CD8-positive, alpha-beta memory T cell (primary cell): ENCODE results near the gene MVB12B. TPM values are rescaled to one million over a fixed set of nuclear protein-coding genes. Genes with fewer than 3 reads are reported as not detected.

ENCODE experiments used
- CTCF ChIA-PET: fragments of 350-600 bp; sonication (Branson Sonifier 250); formaldehyde crosslinking; loops from one replicate; lab custom pipeline; 2021; ENCODE audit warnings: antibody characterized with exemption; lab: Charles Lee
- POLR2A ChIA-PET: fragments of 350-600 bp; sonication (Branson Sonifier 250); formaldehyde crosslinking; loops from one replicate; lab custom pipeline; 2021; ENCODE audit warnings: antibody characterized with exemption; lab: Charles Lee
- DNase-seq, 5 donors: peaks; one replicate each; pipeline versions ENCODE4 v3.0.0 to v3.0.0-alpha.2; 2020 to 2022; ENCODE audit warnings: mixed read lengths in 1 of 5
- H3K27ac ChIP-seq: one replicate; pipeline ENCODE4 v1.7.0; 2013; ENCODE audit warnings: low read depth, mild to moderate bottlenecking, low read length, moderate library complexity
- H3K27me3 ChIP-seq: 2 replicates; pipeline ENCODE4 v1.7.0; 2013; ENCODE audit warnings: low read length, mild to moderate bottlenecking; ENCODE audit not compliant: insufficient read depth, poor library complexity, severe bottlenecking
- H3K36me3 ChIP-seq: 2 replicates; pipeline ENCODE4 v1.7.0; 2013; ENCODE audit warnings: mild to moderate bottlenecking, low read length, moderate library complexity; ENCODE audit not compliant: insufficient read depth
- H3K4me1 ChIP-seq: 2 replicates; pipeline ENCODE4 v1.7.0; 2013; ENCODE audit warnings: mild to moderate bottlenecking, low read length, moderate library complexity; ENCODE audit not compliant: insufficient read depth
- H3K4me3 ChIP-seq: 2 replicates; pipeline ENCODE4 v1.7.0; 2013; ENCODE audit warnings: mild to moderate bottlenecking, low read length
- H3K9me3 ChIP-seq: 2 replicates; pipeline ENCODE4 v1.7.0; 2013; ENCODE audit warnings: mild to moderate bottlenecking, low read length
- H3K27ac Mint-ChIP-seq, 8 donors: one replicate each; pipeline ENCODE4 v1.8.0; 2020 to 2021; ENCODE audit warnings: mixed read lengths in 8 of 8, mild to moderate bottlenecking in 6 of 8, inconsistent platforms in 3 of 8, moderate library complexity in 3 of 8
- H3K27me3 Mint-ChIP-seq, 2 donors: one replicate each; pipeline ENCODE4 v1.8.0; 2020 to 2021; ENCODE audit warnings: mixed read lengths in 2 of 2, mild to moderate bottlenecking in 1 of 2, moderate library complexity in 1 of 2
- H3K36me3 Mint-ChIP-seq, 3 donors: one replicate each; pipeline ENCODE4 v1.8.0; 2020 to 2021; ENCODE audit warnings: mixed read lengths in 3 of 3, inconsistent platforms in 1 of 3, mild to moderate bottlenecking in 1 of 3
- H3K4me1 Mint-ChIP-seq, 3 donors: one replicate each; pipeline ENCODE4 v1.8.0; 2020 to 2021; ENCODE audit warnings: mixed read lengths in 3 of 3, inconsistent platforms in 1 of 3, mild to moderate bottlenecking in 1 of 3
- H3K4me3 Mint-ChIP-seq, 7 donors: one replicate each; pipeline ENCODE4 v1.8.0; 2020 to 2021; ENCODE audit warnings: mixed read lengths in 7 of 7, mild to moderate bottlenecking in 6 of 7, moderate library complexity in 4 of 7, inconsistent platforms in 2 of 7
- H3K9me3 Mint-ChIP-seq, 5 donors: one replicate each; pipeline ENCODE4 v1.8.0; 2020 to 2022; ENCODE audit warnings: mixed read lengths in 5 of 5, mild to moderate bottlenecking in 3 of 5, moderate library complexity in 2 of 5, inconsistent platforms in 1 of 5
- polyA plus RNA-seq: library from polyadenylated mRNA; unstranded; fragments of 300-500 nt; fragmentation: Illumina TruSeq; gene quantifications from one replicate; pipeline ENCODE4 v1.2.3, GENCODE V29; 2021
- total RNA-seq, 2 experiments: library from RNA; stranded (reverse); gene quantifications; one replicate each; pipeline ENCODE4 v1.2.3, GENCODE V29; 2021

Gene MVB12B
- total and polyA plus RNA-seq, 3 experiments from 2014 or later, result 11.0 to 13.1 (median 12.7) TPM

- Histone ChIP-seq H3K36me3 (no peaks in the 10 kb centered on the region), H3K4me1 (no peaks in the 10 kb centered on the region), H3K4me3 (no peak overlapping the region), H3K9me3 (no peaks in the 10 kb centered on the region), H3K27me3 (no peaks in the 10 kb centered on the region), H3K27ac (no peak overlapping the region)
- POLR2A ChIA-PET, result no interaction called here
- CTCF ChIA-PET, result interaction anchor here (1.1 to 9.8 kb wide), 3 partner anchors 93 to 194 kb away, joined by 3 to 89 read pairs (median 41); no protein-coding TSS in a partner anchor
- Mint-ChIP-seq H3K4me3 (no peak overlapping the region), H3K9me3 (no peaks in the 10 kb centered on the region), H3K27me3 (no peaks in the 10 kb centered on the region), H3K27ac (no peak overlapping the region), H3K36me3 (no peaks in the 10 kb centered on the region), H3K4me1 (peaks cover 3 to 11% (median 5%) of the 10 kb centered on the region in 3 donors)
- no peak for DNase-seq
Measured at GRCh38 chr9:126304971-126305320, 21.7 kb upstream of the MVB12B start.

GRCh38 chr9:126306071-126306647 lies 20.5 kb upstream of the MVB12B start:
- H3K4me1 Mint-ChIP-seq, result peaks cover 3 to 11% (median 5%) of the 10 kb centered on the region in 3 donors
- no peaks in the 10 kb centered on the region for H3K9me3 Mint-ChIP-seq
- CTCF ChIA-PET, result interaction anchor here (1.3 kb wide), 1 partner anchor 10 kb away, joined by 3 read pairs; no protein-coding TSS in a partner anchor
- POLR2A ChIA-PET, result no interaction called here
- H3K4me3 Mint-ChIP-seq, result peak overlapping the region in 1 of 7 donors; percentile 37
- no peaks in the 10 kb centered on the region for H3K36me3 ChIP-seq
- no peak overlapping the region for H3K4me3 ChIP-seq
- H3K9me3 ChIP-seq, result no peaks in the 10 kb centered on the region
- DNase-seq, result no peak
- no peak overlapping the region for H3K27ac ChIP-seq
- H3K36me3 Mint-ChIP-seq, result no peaks in the 10 kb centered on the region
- H3K27me3 Mint-ChIP-seq, result no peaks in the 10 kb centered on the region
- no peaks in the 10 kb centered on the region for H3K27me3 ChIP-seq
- H3K4me1 ChIP-seq, result no peaks in the 10 kb centered on the region
- no peak overlapping the region for H3K27ac Mint-ChIP-seq

- Mint-ChIP-seq H3K27me3 (no peaks in the 10 kb centered on the region), H3K9me3 (no peaks in the 10 kb centered on the region), H3K4me3 (no peak overlapping the region), H3K4me1 (peaks cover 0 to 6% (median 0%) of the 10 kb centered on the region in 3 donors), H3K27ac (peak overlapping the region in 1 of 8 donors; percentile 62), H3K36me3 (no peaks in the 10 kb centered on the region)
- Histone ChIP-seq H3K4me1 (no peaks in the 10 kb centered on the region), H3K27ac (no peak overlapping the region), H3K9me3 (no peaks in the 10 kb centered on the region), H3K36me3 (no peaks in the 10 kb centered on the region), H3K4me3 (no peak overlapping the region), H3K27me3 (no peaks in the 10 kb centered on the region)
- POLR2A ChIA-PET, result no interaction called here
- CTCF ChIA-PET, result interaction anchor here (1.2 to 1.7 kb wide), 4 partner anchors 11 to 191 kb away, joined by 3 to 6 read pairs (median 4); no protein-coding TSS in a partner anchor
- DNase-seq, result no peak
Measured at GRCh38 chr9:126307322-126308061, 19.1 kb upstream of the MVB12B start.

GRCh38 chr9:126309427-126310189 lies 17.0 kb upstream of the MVB12B start:
- CTCF ChIA-PET, result interaction anchor here (0.6 to 3.4 kb wide), 4 partner anchors 12 to 241 kb away, joined by 3 to 9 read pairs (median 4); no protein-coding TSS in a partner anchor
- Mint-ChIP-seq H3K27me3 (peaks cover 0 to 3% of the 10 kb centered on the region in 2 donors), H3K27ac (peak overlapping the region in 1 of 8 donors; percentile 21), H3K4me3 (no peak overlapping the region), H3K4me1 (no peaks in the 10 kb centered on the region), H3K9me3 (no peaks in the 10 kb centered on the region), H3K36me3 (no peaks in the 10 kb centered on the region)
- Histone ChIP-seq H3K36me3 (no peaks in the 10 kb centered on the region), H3K27ac (no peak overlapping the region), H3K27me3 (no peaks in the 10 kb centered on the region), H3K4me3 (no peak overlapping the region), H3K4me1 (no peaks in the 10 kb centered on the region), H3K9me3 (no peaks in the 10 kb centered on the region)
- POLR2A ChIA-PET, result no interaction called here
- no peak for DNase-seq

GRCh38 chr9:126312584-126313551 lies 13.8 kb upstream of the MVB12B start:
- H3K4me1 Mint-ChIP-seq, result peaks cover 0 to 6% (median 3%) of the 10 kb centered on the region in 3 donors
- Histone ChIP-seq H3K27ac (no peak overlapping the region), H3K9me3 (no peaks in the 10 kb centered on the region), H3K27me3 (no peaks in the 10 kb centered on the region), H3K4me3 (no peak overlapping the region), H3K36me3 (no peaks in the 10 kb centered on the region), H3K4me1 (no peaks in the 10 kb centered on the region)
- ChIA-PET CTCF (interaction anchor here (3.4 kb wide), 1 partner anchor 85 kb away, joined by 9 read pairs; no protein-coding TSS in a partner anchor), POLR2A (no interaction called here)
- H3K9me3 Mint-ChIP-seq, result no peaks in the 10 kb centered on the region
- no peak for DNase-seq
- no peak overlapping the region for H3K4me3 Mint-ChIP-seq
- no peaks in the 10 kb centered on the region for H3K36me3 Mint-ChIP-seq
- H3K27me3 Mint-ChIP-seq, result peaks cover 0 to 8% of the 10 kb centered on the region in 2 donors
- peak overlapping the region in 2 of 8 donors; percentile 17 to 60 for H3K27ac Mint-ChIP-seq

- no peaks in the 10 kb centered on the region for H3K4me1 ChIP-seq
- Mint-ChIP-seq H3K36me3 (no peaks in the 10 kb centered on the region), H3K27me3 (peaks cover 0 to 8% of the 10 kb centered on the region in 2 donors), H3K9me3 (no peaks in the 10 kb centered on the region), H3K4me1 (peaks cover 13 to 22% (median 14%) of the 10 kb centered on the region in 3 donors), H3K4me3 (no peak overlapping the region), H3K27ac (peak overlapping the region in 1 of 8 donors; percentile 28)
- DNase-seq, result no peak
- H3K27ac ChIP-seq, result no peak overlapping the region
- H3K9me3 ChIP-seq, result no peaks in the 10 kb centered on the region
- H3K4me3 ChIP-seq, result no peak overlapping the region
- ChIA-PET POLR2A (no interaction called here), CTCF (interaction anchor here (0.7 to 8.6 kb wide), 12 partner anchors 10 to 242 kb away, joined by 3 to 124 read pairs (median 4); partner anchors contain the start of gene MVB12B)
- no peaks in the 10 kb centered on the region for H3K36me3 ChIP-seq
- no peaks in the 10 kb centered on the region for H3K27me3 ChIP-seq
Measured at GRCh38 chr9:126316085-126316655, 10.5 kb upstream of the MVB12B start.

GRCh38 chr9:126317513-126317912 lies 9.1 kb upstream of the MVB12B start:
- no peaks in the 10 kb centered on the region for H3K27me3 ChIP-seq
- CTCF ChIA-PET, result interaction anchor here (0.7 to 8.6 kb wide), 19 partner anchors 8 to 240 kb away, joined by 3 to 124 read pairs (median 4); partner anchors contain the start of gene MVB12B
- Mint-ChIP-seq H3K4me3 (no peak overlapping the region), H3K9me3 (no peaks in the 10 kb centered on the region), H3K27me3 (peaks cover 0 to 8% of the 10 kb centered on the region in 2 donors), H3K27ac (peak overlapping the region in 4 of 8 donors; percentile 1 to 66 (median 52)), H3K4me1 (peaks cover 13 to 26% (median 14%) of the 10 kb centered on the region in 3 donors), H3K36me3 (no peaks in the 10 kb centered on the region)
- H3K4me3 ChIP-seq, result no peak overlapping the region
- DNase-seq, result peak; percentile 27 to 70 (median 31)
- POLR2A ChIA-PET, result interaction anchor here (1.1 kb wide), 1 partner anchor 80 kb away, joined by 3 read pairs; no protein-coding TSS in a partner anchor
- no peak overlapping the region for H3K27ac ChIP-seq
- no peaks in the 10 kb centered on the region for H3K36me3 ChIP-seq
- no peaks in the 10 kb centered on the region for H3K4me1 ChIP-seq
- H3K9me3 ChIP-seq, result no peaks in the 10 kb centered on the region
